CD14-positive monocyte (primary cell): Measurements from ENCODE around the gene TMEM115. TPM values are rescaled to one million over a fixed set of nuclear protein-coding genes. Genes with fewer than 3 reads are reported as not detected.

Source experiments
- DNase-seq, 3 donors: peaks; one replicate each; pipeline ENCODE4 v3.0.0-alpha.2; 2011 to 2022
- H2AFZ ChIP-seq: 2 replicates; pipeline ENCODE4 v1.6.0; 2012; ENCODE audit warnings: mild to moderate bottlenecking, low read depth, low read length, inconsistent platforms; ENCODE audit not compliant: insufficient read depth, poor library complexity, severe bottlenecking
- H3K27ac ChIP-seq, 2 donors: 1 replicate in 1 of 2; 2 replicates in 1 of 2; pipeline ENCODE4 v1.5.1; 2012 to 2013; ENCODE audit warnings: low read length in 2 of 2, control low read depth in 1 of 2, inconsistent platforms in 1 of 2, low read depth in 1 of 2, mild to moderate bottlenecking in 1 of 2
- H3K27me3 ChIP-seq, 2 donors: one replicate each; pipeline versions ENCODE4 v1.6.0 to v1.6.1; 2011 to 2013; ENCODE audit warnings: low read length in 2 of 2; ENCODE audit not compliant: control insufficient read depth in 2 of 2, insufficient read depth in 2 of 2
- H3K36me3 ChIP-seq, 2 donors: replicated peaks in 1 of 2; 1 replicate in 1 of 2; 2 replicates in 1 of 2; pipeline versions ENCODE4 v1.5.1 to v1.6.1; 2012 to 2013; ENCODE audit warnings: low read length in 2 of 2, control low read depth in 1 of 2, inconsistent platforms in 1 of 2, mild to moderate bottlenecking in 1 of 2; ENCODE audit not compliant: insufficient read depth in 2 of 2, control insufficient read depth in 1 of 2
- H3K4me1 ChIP-seq, 2 donors: 1 replicate in 1 of 2; 2 replicates in 1 of 2; pipeline versions ENCODE4 v1.5.1 to v1.6.1; 2012 to 2013; ENCODE audit warnings: low read length in 2 of 2, control low read depth in 1 of 2, inconsistent platforms in 1 of 2, mild to moderate bottlenecking in 1 of 2, moderate library complexity in 1 of 2; ENCODE audit not compliant: insufficient read depth in 2 of 2, control insufficient read depth in 1 of 2
- H3K4me2 ChIP-seq: replicated peaks from 2 replicates; pipeline ENCODE3; 2012; ENCODE audit warnings: low read length, moderate library complexity, mild to moderate bottlenecking; ENCODE audit not compliant: poor library complexity, severe bottlenecking; ENCODE audit errors: extremely low read depth
- H3K4me3 ChIP-seq, 3 experiments: fragments of 200-600 bp in 1 of 3; sonication (generic) in 1 of 3; replicated peaks in 1 of 3; 1 replicate in 2 of 3; 2 replicates in 1 of 3; pipeline ENCODE4 v1.5.1; 2011 to 2013; ENCODE audit warnings: low read length in 3 of 3, mild to moderate bottlenecking in 3 of 3, control low read depth in 2 of 3, low read depth in 2 of 3, inconsistent platforms in 1 of 3, moderate library complexity in 1 of 3
- H3K79me2 ChIP-seq: 2 replicates; pipeline ENCODE4 v1.6.0; 2012; ENCODE audit warnings: mild to moderate bottlenecking, control low read depth, inconsistent platforms, low read length, moderate library complexity; ENCODE audit not compliant: insufficient read depth
- H3K9ac ChIP-seq: 2 replicates; pipeline ENCODE4 v1.6.0; 2017; ENCODE audit warnings: low read length, mild to moderate bottlenecking; ENCODE audit not compliant: insufficient read depth, poor library complexity, severe bottlenecking
- H3K9me3 ChIP-seq, 2 donors: replicated peaks in 1 of 2; 1 replicate in 1 of 2; 2 replicates in 1 of 2; pipeline versions ENCODE4 v1.5.1 to v1.6.1; 2012 to 2013; ENCODE audit warnings: low read length in 2 of 2, control low read depth in 1 of 2; ENCODE audit not compliant: control insufficient read depth in 1 of 2, insufficient read depth in 1 of 2
- H4K20me1 ChIP-seq: 2 replicates; pipeline ENCODE4 v1.6.0; 2012; ENCODE audit warnings: mild to moderate bottlenecking, low read length, control low read depth, moderate library complexity; ENCODE audit not compliant: insufficient read depth
- H3K27ac Mint-ChIP-seq, 7 donors: one replicate each; pipeline ENCODE4 v1.8.0; 2020; ENCODE audit warnings: mild to moderate bottlenecking in 7 of 7, mixed read lengths in 7 of 7, moderate library complexity in 6 of 7, inconsistent platforms in 2 of 7
- H3K27me3 Mint-ChIP-seq, 3 donors: one replicate each; pipeline ENCODE4 v1.8.0; 2021 to 2022; ENCODE audit warnings: low read depth in 3 of 3, mild to moderate bottlenecking in 3 of 3, mixed read lengths in 3 of 3, moderate library complexity in 3 of 3, inconsistent platforms in 1 of 3
- H3K36me3 Mint-ChIP-seq, 2 donors: one replicate each; pipeline ENCODE4 v1.8.0; 2020; ENCODE audit warnings: mixed read lengths in 2 of 2, inconsistent platforms in 1 of 2, mild to moderate bottlenecking in 1 of 2
- H3K4me1 Mint-ChIP-seq: one replicate; pipeline ENCODE4 v1.8.0; 2020; ENCODE audit warnings: mild to moderate bottlenecking, mixed read lengths
- H3K4me3 Mint-ChIP-seq, 2 donors: one replicate each; pipeline ENCODE4 v1.8.0; 2020; ENCODE audit warnings: mild to moderate bottlenecking in 2 of 2, mixed read lengths in 2 of 2, moderate library complexity in 1 of 2
- H3K9me3 Mint-ChIP-seq, 7 donors: one replicate each; pipeline ENCODE4 v1.8.0; 2020 to 2022; ENCODE audit warnings: mixed read lengths in 7 of 7, mild to moderate bottlenecking in 6 of 7, moderate library complexity in 6 of 7, inconsistent platforms in 2 of 7
- CTCF ChIP-seq: fragments of 200-600 bp; IDR thresholded peaks from one replicate; pipeline ENCODE4 v1.8.0; 2022; ENCODE audit warnings: antibody characterized with exemption, mild to moderate bottlenecking
- WGBS: methylation state at CpG from one replicate; pipeline ENCODE4 v1.1.5; 2013; ENCODE audit warnings: missing lambda C conversion rate; ENCODE audit not compliant: insufficient coverage; 5-methylcytosine and 5-hydroxymethylcytosine counted together
- intact Hi-C, 2 donors: fragments of 100-400 bp; cut with micrococcal nuclease; formaldehyde crosslinking; loops; one replicate each; pipeline versions ENCODE4 v1.15.0 to v1.15.1; 2023
- polyA plus RNA-seq, 3 donors: library from polyadenylated mRNA; depleted of rRNA in 1 of 3; unstranded in 2 of 3; stranded (reverse) in 1 of 3; fragments of 300-500 nt in 2 of 3; fragments of >200 nt in 1 of 3; fragmentation: Illumina TruSeq in 2 of 3; gene quantifications; 1 replicate in 2 of 3; 2 replicates in 1 of 3; pipeline ENCODE4 v1.2.3, GENCODE V29; 2012 to 2021

The TMEM115 gene
- polyA plus RNA-seq, 3 donors = 14.5 to 36.2 (median 32.9) TPM

GRCh38 chr3:50373146-50374051 lies 14.1 kb upstream of the TMEM115 start:
- no peak for TF ChIP-seq CTCF
- H3K4me1 Mint-ChIP-seq = no peaks in the 10 kb centered on the region
- no peak for DNase-seq
- no peaks in the 10 kb centered on the region for H3K9me3 Mint-ChIP-seq
- no peak overlapping the region for H2AFZ ChIP-seq
- WGBS = 68% methylated on average over 4 of the region's 12 CpGs
- peak overlapping the region in 1 of 2 donors; percentile 6 for H3K4me3 Mint-ChIP-seq
- no peaks in the 10 kb centered on the region for H3K36me3 Mint-ChIP-seq
- H3K27ac Mint-ChIP-seq = no peak overlapping the region
- no peak overlapping the region for H3K4me3 ChIP-seq
- no peak overlapping the region for H3K27ac ChIP-seq
- no peaks in the 10 kb centered on the region for H3K36me3 ChIP-seq
- no peaks in the 10 kb centered on the region for H3K79me2 ChIP-seq
- H3K27me3 Mint-ChIP-seq = peaks cover 5 to 6% (median 5%) of the 10 kb centered on the region in 3 donors
- H4K20me1 ChIP-seq = no peaks in the 10 kb centered on the region
- H3K27me3 ChIP-seq = no peaks in the 10 kb centered on the region
- no peaks in the 10 kb centered on the region for H3K4me1 ChIP-seq
- H3K9me3 ChIP-seq = no peaks in the 10 kb centered on the region
- H3K9ac ChIP-seq = no peak overlapping the region
- no peak overlapping the region for H3K4me2 ChIP-seq
- intact Hi-C loops = no loop called here

- no peak overlapping the region for H3K4me3 ChIP-seq
- TF ChIP-seq CTCF = no peak
- no peak overlapping the region for H3K27ac ChIP-seq
- DNase-seq = no peak
- WGBS = 83% methylated on average over 8 of the region's 8 CpGs
- Mint-ChIP-seq H3K4me3 (no peak overlapping the region), H3K9me3 (no peaks in the 10 kb centered on the region), H3K4me1 (no peaks in the 10 kb centered on the region), H3K27ac (peak overlapping the region in 1 of 7 donors; percentile 42), H3K36me3 (no peaks in the 10 kb centered on the region), H3K27me3 (peaks cover 5 to 6% (median 5%) of the 10 kb centered on the region in 3 donors)
- H3K4me2 ChIP-seq = no peak overlapping the region
- H4K20me1 ChIP-seq = no peaks in the 10 kb centered on the region
- no peaks in the 10 kb centered on the region for H3K9me3 ChIP-seq
- H3K9ac ChIP-seq = no peak overlapping the region
- no peaks in the 10 kb centered on the region for H3K27me3 ChIP-seq
- H3K4me1 ChIP-seq = no peaks in the 10 kb centered on the region
- no peaks in the 10 kb centered on the region for H3K36me3 ChIP-seq
- no peaks in the 10 kb centered on the region for H3K79me2 ChIP-seq
- intact Hi-C loops = no loop called here
- no peak overlapping the region for H2AFZ ChIP-seq
Measured at GRCh38 chr3:50372349-50372748, 13.0 kb upstream of the TMEM115 start.
